Neural crest cell (in vitro differentiated cells): Measurements from ENCODE around the gene TOMM6. TPM values are rescaled to one million over a fixed set of nuclear protein-coding genes. Genes with fewer than 3 reads are reported as not detected.

Experiments
- DNase-seq: peaks from one replicate; pipeline ENCODE4 v3.0.0; 2021; ENCODE audit warnings: low read depth, mixed read lengths, low spot score
- H3K27ac Mint-ChIP-seq: one replicate; pipeline ENCODE4 v1.8.0; 2021; ENCODE audit warnings: mild to moderate bottlenecking, mixed read lengths; ENCODE audit not compliant: unreplicated experiment
- H3K27me3 Mint-ChIP-seq: 2 replicates; pipeline ENCODE4 v1.8.0; 2021; ENCODE audit warnings: low read depth, mild to moderate bottlenecking, mixed read lengths
- H3K36me3 Mint-ChIP-seq: 2 replicates; pipeline ENCODE4 v1.8.0; 2021; ENCODE audit warnings: low read depth, mild to moderate bottlenecking, mixed read lengths
- H3K4me1 Mint-ChIP-seq: 2 replicates; pipeline ENCODE4 v1.8.0; 2021; ENCODE audit warnings: mixed read lengths
- H3K4me3 Mint-ChIP-seq: one replicate; pipeline ENCODE4 v1.8.0; 2021; ENCODE audit warnings: mild to moderate bottlenecking, mixed read lengths
- H3K9me3 Mint-ChIP-seq: 2 replicates; pipeline ENCODE4 v1.8.0; 2021; ENCODE audit warnings: mixed read lengths
- total RNA-seq: library from RNA; stranded (reverse); gene quantifications from 2 replicates; pipeline ENCODE4 v1.2.1, GENCODE V29; 2021
- TF ChIP-seq, protein P1 (sequence below): fragments of 200-600 bp; sonication (generic); conservative IDR thresholded peaks from 2 replicates; pipeline ENCODE4 v1.5.0; 2021; ENCODE audit warnings: antibody characterized with exemption, mild to moderate bottlenecking

The TOMM6 gene
- total RNA-seq, 1 donor from 2014 or later, result 249 TPM

DNA sequence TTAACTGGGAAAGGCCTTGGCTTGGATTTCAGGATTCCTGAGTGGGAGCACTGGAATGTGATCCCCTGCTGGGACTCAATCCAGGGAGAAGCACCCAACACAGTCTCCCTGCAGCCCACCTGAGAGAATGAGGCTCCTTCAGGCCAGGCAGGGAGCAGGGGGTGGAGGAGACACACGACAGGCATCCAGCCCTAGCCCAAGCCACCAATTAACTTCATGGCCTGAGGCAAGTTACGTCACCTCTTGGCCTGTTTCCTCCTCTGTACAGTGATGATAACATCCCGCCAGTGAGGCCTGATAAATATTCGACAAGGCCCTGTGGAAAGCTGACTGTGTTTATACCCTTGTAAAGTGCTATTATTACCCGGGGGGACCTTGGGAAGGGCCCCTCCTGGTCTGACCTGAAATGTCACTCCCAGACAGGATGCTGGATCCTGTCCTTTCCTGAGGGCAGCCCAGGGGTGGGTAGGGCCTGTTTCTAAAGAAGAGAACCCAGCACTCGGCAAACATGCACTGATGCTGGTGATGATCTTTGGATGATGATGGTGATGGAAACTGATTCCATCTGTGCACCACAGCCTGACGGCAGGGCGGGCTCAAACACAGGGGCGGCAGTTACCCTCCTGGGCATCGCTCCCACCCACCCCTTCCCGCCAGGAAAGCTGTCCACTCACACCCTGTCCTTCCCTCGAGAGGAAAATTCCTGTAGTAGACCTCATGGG is 20.2 kb upstream of the TOMM6 start:
- peaks cover 2% of the 10 kb centered on the region for H3K27me3 Mint-ChIP-seq
- TF ChIP-seq, protein P1, sequence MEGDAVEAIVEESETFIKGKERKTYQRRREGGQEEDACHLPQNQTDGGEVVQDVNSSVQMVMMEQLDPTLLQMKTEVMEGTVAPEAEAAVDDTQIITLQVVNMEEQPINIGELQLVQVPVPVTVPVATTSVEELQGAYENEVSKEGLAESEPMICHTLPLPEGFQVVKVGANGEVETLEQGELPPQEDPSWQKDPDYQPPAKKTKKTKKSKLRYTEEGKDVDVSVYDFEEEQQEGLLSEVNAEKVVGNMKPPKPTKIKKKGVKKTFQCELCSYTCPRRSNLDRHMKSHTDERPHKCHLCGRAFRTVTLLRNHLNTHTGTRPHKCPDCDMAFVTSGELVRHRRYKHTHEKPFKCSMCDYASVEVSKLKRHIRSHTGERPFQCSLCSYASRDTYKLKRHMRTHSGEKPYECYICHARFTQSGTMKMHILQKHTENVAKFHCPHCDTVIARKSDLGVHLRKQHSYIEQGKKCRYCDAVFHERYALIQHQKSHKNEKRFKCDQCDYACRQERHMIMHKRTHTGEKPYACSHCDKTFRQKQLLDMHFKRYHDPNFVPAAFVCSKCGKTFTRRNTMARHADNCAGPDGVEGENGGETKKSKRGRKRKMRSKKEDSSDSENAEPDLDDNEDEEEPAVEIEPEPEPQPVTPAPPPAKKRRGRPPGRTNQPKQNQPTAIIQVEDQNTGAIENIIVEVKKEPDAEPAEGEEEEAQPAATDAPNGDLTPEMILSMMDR, result no peak
- peaks cover 18% of the 10 kb centered on the region for H3K4me1 Mint-ChIP-seq
- H3K36me3 Mint-ChIP-seq, result no peaks in the 10 kb centered on the region
- H3K4me3 Mint-ChIP-seq, result no peak overlapping the region
- H3K27ac Mint-ChIP-seq, result no peak overlapping the region
- DNase-seq, result peak; percentile 16
- H3K9me3 Mint-ChIP-seq, result no peaks in the 10 kb centered on the region

DNA sequence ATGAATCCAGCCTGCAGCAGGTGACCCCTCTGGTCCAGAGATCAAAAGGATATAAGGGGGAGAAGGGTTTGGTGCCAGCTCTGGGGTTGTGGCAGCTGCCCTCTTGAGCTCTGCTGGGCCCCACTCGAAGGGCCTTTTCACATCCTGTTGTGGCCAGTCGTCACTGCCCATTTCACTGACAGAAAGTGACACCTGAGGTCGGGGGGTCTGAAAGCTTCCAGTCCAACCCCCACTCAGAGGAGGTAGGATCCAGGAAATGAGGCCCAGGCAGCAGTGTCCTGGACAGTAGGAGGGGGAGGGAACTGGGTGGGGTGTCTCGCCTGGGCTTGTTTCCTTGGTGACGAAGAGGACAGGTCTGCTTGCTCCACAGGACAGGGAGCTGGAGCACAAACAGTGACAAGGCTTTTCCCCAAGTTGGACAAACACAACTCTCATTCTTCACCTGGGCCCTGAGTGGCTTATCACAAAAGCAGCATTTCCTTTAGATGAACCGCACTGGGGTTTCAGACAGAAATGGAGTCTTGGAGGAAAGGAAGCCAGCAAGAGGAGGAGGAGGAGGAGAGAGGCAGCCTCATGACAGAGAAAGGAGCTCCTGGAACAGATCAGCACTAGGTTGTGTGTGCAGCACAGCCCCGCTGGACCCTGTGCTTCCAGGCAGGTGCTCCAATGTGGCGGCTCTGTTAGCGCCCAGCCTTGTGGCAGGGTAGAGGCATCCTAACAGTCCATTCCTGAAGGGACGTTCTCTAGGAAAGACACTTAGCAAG is 18.8 kb upstream of the TOMM6 start:
- TF ChIP-seq, protein P1, result no peak
- Mint-ChIP-seq H3K36me3 (no peaks in the 10 kb centered on the region), H3K4me1 (peaks cover 18% of the 10 kb centered on the region), H3K27ac (no peak overlapping the region), H3K4me3 (no peak overlapping the region), H3K27me3 (no peaks in the 10 kb centered on the region), H3K9me3 (no peaks in the 10 kb centered on the region)
- DNase-seq, result no peak

DNA sequence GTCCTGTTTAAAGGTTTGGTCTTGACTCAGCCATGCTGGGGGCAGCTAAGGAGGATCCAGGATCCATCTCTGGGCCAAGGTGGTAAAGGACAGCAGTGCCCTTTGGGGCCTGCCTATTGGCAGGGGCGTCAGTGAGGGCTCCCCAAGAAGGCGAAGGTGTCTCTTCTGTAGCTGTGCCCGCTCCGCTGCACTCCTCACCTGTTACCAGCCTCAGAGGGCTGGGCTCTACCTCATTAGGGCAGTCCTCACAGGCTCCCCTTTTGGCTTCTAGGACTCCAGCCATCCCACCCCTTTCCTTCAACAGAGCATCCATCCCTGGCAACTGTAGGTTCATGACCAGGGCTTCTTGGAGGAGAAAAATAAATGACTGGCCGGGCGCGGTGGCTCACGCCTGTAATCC is 18.1 kb upstream of the TOMM6 start:
- Mint-ChIP-seq H3K4me3 (no peak overlapping the region), H3K4me1 (peaks cover 18% of the 10 kb centered on the region), H3K27me3 (no peaks in the 10 kb centered on the region), H3K27ac (no peak overlapping the region), H3K36me3 (no peaks in the 10 kb centered on the region), H3K9me3 (no peaks in the 10 kb centered on the region)
- no peak for DNase-seq
- TF ChIP-seq, protein P1, result no peak

DNA sequence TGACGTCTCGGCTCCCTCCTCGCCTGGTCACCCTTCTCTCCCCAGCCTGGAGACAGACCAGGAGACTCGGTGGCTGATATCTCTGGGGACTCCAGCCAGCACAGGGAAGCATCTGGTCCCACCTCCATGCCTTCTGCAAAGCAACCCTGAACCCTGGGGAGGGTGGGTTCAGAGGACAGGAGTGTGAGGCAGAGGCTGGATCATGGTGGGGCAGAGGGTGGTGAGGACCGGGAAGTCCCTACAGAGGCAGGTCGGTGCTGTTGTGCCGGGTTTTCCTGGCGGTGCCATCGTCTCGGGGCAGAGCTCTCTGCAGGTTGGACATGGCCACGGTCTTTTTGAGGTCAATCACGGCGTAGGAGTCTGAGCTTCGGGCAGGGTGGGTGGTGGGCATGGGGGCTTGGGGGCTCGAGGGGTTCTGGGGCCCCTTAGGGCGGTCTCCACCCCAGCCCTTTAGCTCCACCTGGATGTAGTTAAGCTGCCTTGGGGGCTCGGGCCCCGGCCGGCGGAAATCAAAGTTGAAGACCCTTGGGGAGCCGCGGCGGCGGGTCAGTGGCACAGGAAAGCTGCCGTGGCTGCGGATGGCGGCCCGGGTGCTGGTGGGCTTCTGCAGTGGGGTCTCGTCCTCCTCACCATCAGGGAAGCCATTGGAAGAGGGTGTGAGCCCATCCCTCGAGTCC is 17.0 kb upstream of the TOMM6 start:
- DNase-seq, result no peak
- H3K4me1 Mint-ChIP-seq, result peaks cover 18% of the 10 kb centered on the region
- H3K27me3 Mint-ChIP-seq, result no peaks in the 10 kb centered on the region
- TF ChIP-seq, protein P1, result no peak
- H3K4me3 Mint-ChIP-seq, result no peak overlapping the region
- no peaks in the 10 kb centered on the region for H3K9me3 Mint-ChIP-seq
- no peaks in the 10 kb centered on the region for H3K36me3 Mint-ChIP-seq
- no peak overlapping the region for H3K27ac Mint-ChIP-seq

DNA sequence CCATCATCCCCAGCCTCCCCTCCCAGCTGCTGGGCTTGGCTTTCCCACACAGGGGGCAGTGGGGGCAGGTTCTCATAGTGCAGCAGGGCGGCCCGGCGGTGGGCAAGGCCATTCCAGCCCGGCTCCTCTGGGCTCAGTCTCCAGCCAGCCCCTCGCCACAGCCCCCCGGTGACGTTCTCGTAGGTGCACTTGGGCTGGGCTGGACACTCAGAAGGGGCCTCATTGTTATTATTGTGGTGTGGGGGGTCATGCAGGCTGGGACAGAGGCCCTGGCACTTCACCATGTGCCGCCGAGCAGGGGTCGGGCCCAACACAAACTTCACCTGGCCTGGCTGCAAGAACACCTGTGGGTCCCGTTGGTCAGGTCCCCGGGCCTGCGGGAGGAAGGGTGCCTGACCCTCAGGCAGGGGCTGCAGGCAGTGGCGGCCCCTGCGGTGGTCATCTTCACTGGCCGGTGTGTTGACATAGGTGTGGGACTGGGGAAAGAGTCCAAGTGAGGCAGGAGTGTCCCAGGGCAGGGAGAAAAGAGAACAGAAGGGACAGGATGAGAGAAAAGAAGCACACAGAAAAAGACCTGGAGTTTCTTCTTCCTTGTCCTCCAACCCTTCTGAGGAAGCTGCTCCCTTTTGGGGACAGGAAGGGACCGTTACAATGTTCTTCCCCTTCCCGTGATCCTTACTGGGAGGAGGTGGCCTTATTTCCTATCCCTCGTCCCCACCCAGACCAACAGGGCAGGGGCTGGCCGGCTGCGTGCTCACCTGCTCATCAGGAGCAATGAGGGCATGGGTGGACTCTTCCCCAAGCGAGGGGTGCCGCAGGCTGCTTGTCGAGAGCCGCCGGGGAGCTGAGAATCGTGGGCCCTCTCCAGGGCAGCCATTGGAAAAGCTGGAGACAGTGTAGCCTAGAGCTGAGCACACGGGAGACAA is 16.2 kb upstream of the TOMM6 start:
- H3K9me3 Mint-ChIP-seq, result no peaks in the 10 kb centered on the region

More for the DNA sequence above, 16.2 kb upstream of the TOMM6 start:
- no peak overlapping the region for H3K27ac Mint-ChIP-seq
- no peaks in the 10 kb centered on the region for H3K36me3 Mint-ChIP-seq
- no peak overlapping the region for H3K4me3 Mint-ChIP-seq
- no peak for DNase-seq
- TF ChIP-seq, protein P1, result no peak
- peaks cover 18% of the 10 kb centered on the region for H3K4me1 Mint-ChIP-seq
- H3K27me3 Mint-ChIP-seq, result no peaks in the 10 kb centered on the region
